Measurements from ENCODE around the gene LASP1NB.

LASP1NB gene

GRCh38 chr17:38896346-38896954 is 29.0 kb upstream of the LASP1NB start:
- Histone ChIP-seq H3K4me3 (no peak overlapping the region), H3K27me3 (replicated peaks; ENCODE audit: insufficient read depth) (no peaks in the 10 kb centered on the region), H3K27ac (peak overlapping the region; percentile 7 to 65), H3K36me3 (peaks cover 31% of the 10 kb centered on the region), H3K4me1 (ENCODE audit: control insufficient read depth in 1 of 2, low read depth in 2 of 2) (peaks cover 56 to 74% of the 10 kb centered on the region in 2 donors), H3K9me3 (no peaks in the 10 kb centered on the region)
- DNase-seq (ENCODE audit: low spot score), result no peak
- no peak for ATAC-seq (ENCODE audit: insufficient number of reproducible peaks, low FRiP score, low read depth)
- TF ChIP-seq CTCF (IDR thresholded peaks at IDR 0.05), result no peak

DNA sequence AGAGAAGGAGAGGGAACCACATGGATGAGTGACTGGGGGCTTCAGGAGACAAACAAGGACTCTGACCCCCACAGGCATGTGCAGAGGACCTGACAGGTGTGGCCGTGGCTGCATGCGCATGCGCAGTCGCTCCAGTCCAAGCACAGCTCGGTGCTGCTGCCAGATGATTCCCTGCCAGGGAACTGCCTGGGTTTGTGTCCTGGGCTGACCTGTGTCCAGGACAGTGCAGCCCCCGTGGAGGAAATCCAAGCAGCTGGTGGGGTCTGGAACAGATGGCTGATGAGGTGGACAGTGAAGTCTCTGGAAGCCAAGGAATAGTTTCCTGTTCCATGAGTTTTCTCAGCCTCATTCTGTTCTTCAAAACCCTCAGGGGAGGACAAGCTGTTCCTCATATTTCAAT is 28.2 kb upstream of the LASP1NB start:
- no peak overlapping the region for H3K4me3 ChIP-seq
- no peaks in the 10 kb centered on the region for H3K27me3 ChIP-seq (replicated peaks; ENCODE audit: insufficient read depth)
- DNase-seq (ENCODE audit: low spot score) (no peak), ATAC-seq (ENCODE audit: insufficient number of reproducible peaks, low FRiP score, low read depth) (no peak)
- H3K9me3 ChIP-seq, result no peaks in the 10 kb centered on the region
- no peak for TF ChIP-seq CTCF (IDR thresholded peaks at IDR 0.05)
- H3K36me3 ChIP-seq, result peaks cover 25% of the 10 kb centered on the region
- peak overlapping the region; percentile 7 to 65 for H3K27ac ChIP-seq
- H3K4me1 ChIP-seq (ENCODE audit: control insufficient read depth in 1 of 2, low read depth in 2 of 2), result peaks cover 61 to 78% of the 10 kb centered on the region in 2 donors

GRCh38 chr17:38897671-38898290 is 27.6 kb upstream of the LASP1NB start:
- ATAC-seq (ENCODE audit: insufficient number of reproducible peaks, low FRiP score, low read depth), result no peak
- no peak for DNase-seq (ENCODE audit: low spot score)
- Histone ChIP-seq H3K4me1 (ENCODE audit: control insufficient read depth in 1 of 2, low read depth in 2 of 2) (peaks cover 60 to 78% of the 10 kb centered on the region in 2 donors), H3K9me3 (no peaks in the 10 kb centered on the region), H3K27ac (peak overlapping the region; percentile 65 to 73), H3K4me3 (no peak overlapping the region), H3K27me3 (replicated peaks; ENCODE audit: insufficient read depth) (no peaks in the 10 kb centered on the region), H3K36me3 (peaks cover 21% of the 10 kb centered on the region)
- no peak for TF ChIP-seq CTCF (IDR thresholded peaks at IDR 0.05)

DNA sequence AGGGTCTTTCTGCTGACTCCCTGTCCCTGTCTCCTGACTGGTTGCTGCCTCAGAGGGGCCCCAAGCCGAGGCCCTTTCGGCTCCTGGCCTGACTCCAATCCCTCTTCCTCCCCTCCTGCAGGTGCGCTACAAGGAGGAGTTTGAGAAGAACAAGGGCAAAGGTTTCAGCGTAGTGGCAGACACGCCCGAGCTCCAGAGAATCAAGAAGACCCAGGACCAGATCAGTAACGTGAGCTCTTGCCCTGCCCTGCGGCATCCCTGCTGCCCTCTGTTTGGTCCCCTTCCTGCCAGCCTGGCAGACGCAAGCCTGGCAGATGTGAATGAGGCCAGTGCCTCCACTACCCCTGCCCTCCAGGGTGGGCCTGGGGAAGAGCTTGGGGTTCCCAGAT is 27.1 kb upstream of the LASP1NB start:
- Histone ChIP-seq H3K36me3 (peaks cover 17% of the 10 kb centered on the region), H3K4me3 (no peak overlapping the region), H3K27me3 (replicated peaks; ENCODE audit: insufficient read depth) (no peaks in the 10 kb centered on the region), H3K27ac (peak overlapping the region; percentile 65 to 73), H3K4me1 (ENCODE audit: control insufficient read depth in 1 of 2, low read depth in 2 of 2) (peaks cover 55 to 74% of the 10 kb centered on the region in 2 donors), H3K9me3 (no peaks in the 10 kb centered on the region)
- DNase-seq (ENCODE audit: low spot score), result no peak
- no peak for TF ChIP-seq CTCF (IDR thresholded peaks at IDR 0.05)
- no peak for ATAC-seq (ENCODE audit: insufficient number of reproducible peaks, low FRiP score, low read depth)

GRCh38 chr17:38898812-38899348 is 26.5 kb upstream of the LASP1NB start:
- Histone ChIP-seq H3K9me3 (no peaks in the 10 kb centered on the region), H3K36me3 (peaks cover 22% of the 10 kb centered on the region), H3K27me3 (replicated peaks; ENCODE audit: insufficient read depth) (no peaks in the 10 kb centered on the region), H3K4me1 (ENCODE audit: control insufficient read depth in 1 of 2, low read depth in 2 of 2) (peaks cover 49 to 68% of the 10 kb centered on the region in 2 donors), H3K27ac (no peak overlapping the region), H3K4me3 (no peak overlapping the region)
- DNase-seq (ENCODE audit: low spot score), result no peak
- ATAC-seq (ENCODE audit: insufficient number of reproducible peaks, low FRiP score, low read depth), result no peak
- no peak for TF ChIP-seq CTCF (IDR thresholded peaks at IDR 0.05)
